ENCODE data around the gene RBM20.

Gene RBM20

GRCh38 chr10:110813743-110814472 is 169.8 kb downstream of the RBM20 start:
- H3K9me3 Mint-ChIP-seq: no peaks in the 10 kb centered on the region
- no peak overlapping the region for H3K4me3 Mint-ChIP-seq
- H3K4me1 Mint-ChIP-seq: peaks cover 34% of the 10 kb centered on the region
- H3K27me3 Mint-ChIP-seq: no peaks in the 10 kb centered on the region
- H3K27ac Mint-ChIP-seq: no peak overlapping the region
- no peaks in the 10 kb centered on the region for H3K36me3 Mint-ChIP-seq

- Mint-ChIP-seq H3K36me3 (no peaks in the 10 kb centered on the region), H3K9me3 (no peaks in the 10 kb centered on the region), H3K4me3 (no peak overlapping the region), H3K27ac (no peak overlapping the region), H3K4me1 (peaks cover 34% of the 10 kb centered on the region), H3K27me3 (no peaks in the 10 kb centered on the region)
These were observed 171.3 kb downstream of the RBM20 start for GRCh38 chr10:110815354-110816004.

- H3K9me3 Mint-ChIP-seq: no peaks in the 10 kb centered on the region
- H3K36me3 Mint-ChIP-seq: no peaks in the 10 kb centered on the region
- no peak overlapping the region for H3K27ac Mint-ChIP-seq
- H3K4me3 Mint-ChIP-seq: no peak overlapping the region
- peaks cover 42% of the 10 kb centered on the region for H3K4me1 Mint-ChIP-seq
- no peaks in the 10 kb centered on the region for H3K27me3 Mint-ChIP-seq
These were observed 173.5 kb downstream of the RBM20 start for GRCh38 chr10:110817614-110818013.

GRCh38 chr10:110818311-110819256 is 174.4 kb downstream of the RBM20 start:
- Mint-ChIP-seq H3K36me3 (no peaks in the 10 kb centered on the region), H3K9me3 (no peaks in the 10 kb centered on the region), H3K4me1 (peaks cover 42% of the 10 kb centered on the region), H3K4me3 (no peak overlapping the region), H3K27me3 (no peaks in the 10 kb centered on the region), H3K27ac (no peak overlapping the region)

- peaks cover 33% of the 10 kb centered on the region for H3K4me1 Mint-ChIP-seq
- H3K4me3 Mint-ChIP-seq: no peak overlapping the region
- H3K27me3 Mint-ChIP-seq: no peaks in the 10 kb centered on the region
- H3K36me3 Mint-ChIP-seq: no peaks in the 10 kb centered on the region
- H3K9me3 Mint-ChIP-seq: no peaks in the 10 kb centered on the region
- H3K27ac Mint-ChIP-seq: no peak overlapping the region
These were observed 176.2 kb downstream of the RBM20 start for GRCh38 chr10:110820321-110820814.

- Mint-ChIP-seq H3K4me1 (peaks cover 22% of the 10 kb centered on the region), H3K27me3 (no peaks in the 10 kb centered on the region), H3K4me3 (no peak overlapping the region), H3K36me3 (no peaks in the 10 kb centered on the region), H3K9me3 (no peaks in the 10 kb centered on the region), H3K27ac (no peak overlapping the region)
These were observed 177.4 kb downstream of the RBM20 start for GRCh38 chr10:110821508-110821907.

- H3K36me3 Mint-ChIP-seq: no peaks in the 10 kb centered on the region
- no peaks in the 10 kb centered on the region for H3K9me3 Mint-ChIP-seq
- peaks cover 15% of the 10 kb centered on the region for H3K4me1 Mint-ChIP-seq
- no peaks in the 10 kb centered on the region for H3K27me3 Mint-ChIP-seq
- H3K27ac Mint-ChIP-seq: peak overlapping the region; percentile 53
- no peak overlapping the region for H3K4me3 Mint-ChIP-seq
These were observed 178.0 kb downstream of the RBM20 start for GRCh38 chr10:110822035-110822711.

GRCh38 chr10:110822712-110823311 is 178.7 kb downstream of the RBM20 start:
- Mint-ChIP-seq H3K4me3 (no peak overlapping the region), H3K9me3 (no peaks in the 10 kb centered on the region), H3K27ac (no peak overlapping the region)

GRCh38 chr10:110824152-110824441 is 180.0 kb downstream of the RBM20 start:
- no peak overlapping the region for H3K4me3 Mint-ChIP-seq
- no peaks in the 10 kb centered on the region for H3K27me3 Mint-ChIP-seq
- H3K4me1 Mint-ChIP-seq: peaks cover 8% of the 10 kb centered on the region
- H3K9me3 Mint-ChIP-seq: no peaks in the 10 kb centered on the region
- no peak overlapping the region for H3K27ac Mint-ChIP-seq
- no peaks in the 10 kb centered on the region for H3K36me3 Mint-ChIP-seq

More at GRCh38 chr10:110822712-110823311, 178.7 kb downstream of the RBM20 start:
- H3K27me3 Mint-ChIP-seq: no peaks in the 10 kb centered on the region
- H3K36me3 Mint-ChIP-seq: no peaks in the 10 kb centered on the region
- H3K4me1 Mint-ChIP-seq: peaks cover 9% of the 10 kb centered on the region

GRCh38 chr10:110824660-110825059 is 180.5 kb downstream of the RBM20 start:
- H3K27ac Mint-ChIP-seq: no peak overlapping the region
- H3K27me3 Mint-ChIP-seq: no peaks in the 10 kb centered on the region
- H3K9me3 Mint-ChIP-seq: no peaks in the 10 kb centered on the region
- H3K4me1 Mint-ChIP-seq: peaks cover 8% of the 10 kb centered on the region
- H3K4me3 Mint-ChIP-seq: no peak overlapping the region
- no peaks in the 10 kb centered on the region for H3K36me3 Mint-ChIP-seq

GRCh38 chr10:110825508-110825907 is 181.4 kb downstream of the RBM20 start:
- H3K36me3 Mint-ChIP-seq: no peaks in the 10 kb centered on the region
- H3K27me3 Mint-ChIP-seq: no peaks in the 10 kb centered on the region
- peaks cover 8% of the 10 kb centered on the region for H3K4me1 Mint-ChIP-seq
- H3K27ac Mint-ChIP-seq: no peak overlapping the region
- H3K4me3 Mint-ChIP-seq: no peak overlapping the region
- H3K9me3 Mint-ChIP-seq: no peaks in the 10 kb centered on the region

GRCh38 chr10:110827410-110827809 is 183.3 kb downstream of the RBM20 start:
- H3K27ac Mint-ChIP-seq: no peak overlapping the region
- H3K9me3 Mint-ChIP-seq: no peaks in the 10 kb centered on the region
- H3K4me1 Mint-ChIP-seq: peaks cover 1% of the 10 kb centered on the region
- no peaks in the 10 kb centered on the region for H3K27me3 Mint-ChIP-seq
- no peak overlapping the region for H3K4me3 Mint-ChIP-seq
- H3K36me3 Mint-ChIP-seq: no peaks in the 10 kb centered on the region

- Mint-ChIP-seq H3K27ac (no peak overlapping the region), H3K27me3 (no peaks in the 10 kb centered on the region), H3K9me3 (no peaks in the 10 kb centered on the region)
These were observed 183.7 kb downstream of the RBM20 start for GRCh38 chr10:110827875-110828274.

GRCh38 chr10:110828525-110828924 is 184.4 kb downstream of the RBM20 start:
- no peaks in the 10 kb centered on the region for H3K36me3 Mint-ChIP-seq
- no peak overlapping the region for H3K4me3 Mint-ChIP-seq
- H3K27ac Mint-ChIP-seq: no peak overlapping the region
- H3K4me1 Mint-ChIP-seq: peaks cover 3% of the 10 kb centered on the region
- no peaks in the 10 kb centered on the region for H3K9me3 Mint-ChIP-seq
- no peaks in the 10 kb centered on the region for H3K27me3 Mint-ChIP-seq

More at GRCh38 chr10:110827875-110828274, 183.7 kb downstream of the RBM20 start:
- no peaks in the 10 kb centered on the region for H3K4me1 Mint-ChIP-seq
- no peaks in the 10 kb centered on the region for H3K36me3 Mint-ChIP-seq
- no peak overlapping the region for H3K4me3 Mint-ChIP-seq

Data from activated naive CD4-positive, alpha-beta T cell treated with anti-CD3 and anti-CD28 coated beads, Interleukin-2, amount 50 U/mL, for 24 hours (primary cell).